ENCODE measurements around the gene NEK11.
A peak's percentile ranks its signal among the peaks of the same experiment; 100 is the strongest.

Gene NEK11

DNA sequence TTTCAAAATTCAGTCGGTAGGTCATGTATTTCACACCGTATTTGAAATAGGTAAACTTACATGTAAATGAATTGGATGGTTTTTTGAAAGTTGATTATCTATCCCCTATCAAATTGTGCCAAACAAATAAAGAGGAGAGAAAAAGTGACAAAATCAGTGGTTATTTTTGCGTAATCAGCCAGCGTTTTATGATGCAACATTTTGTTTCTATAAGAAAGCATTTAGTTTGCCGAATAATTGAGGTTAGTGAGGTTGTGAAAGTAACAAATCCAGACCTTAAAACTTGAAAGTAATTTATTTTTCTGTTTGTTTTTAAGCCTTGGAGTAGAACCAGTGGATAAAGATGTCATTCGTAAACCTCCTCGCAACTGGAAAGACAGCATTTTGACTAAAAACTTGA, 29.4 kb upstream of the NEK11 start:
- TF ChIP-seq, protein P1, sequence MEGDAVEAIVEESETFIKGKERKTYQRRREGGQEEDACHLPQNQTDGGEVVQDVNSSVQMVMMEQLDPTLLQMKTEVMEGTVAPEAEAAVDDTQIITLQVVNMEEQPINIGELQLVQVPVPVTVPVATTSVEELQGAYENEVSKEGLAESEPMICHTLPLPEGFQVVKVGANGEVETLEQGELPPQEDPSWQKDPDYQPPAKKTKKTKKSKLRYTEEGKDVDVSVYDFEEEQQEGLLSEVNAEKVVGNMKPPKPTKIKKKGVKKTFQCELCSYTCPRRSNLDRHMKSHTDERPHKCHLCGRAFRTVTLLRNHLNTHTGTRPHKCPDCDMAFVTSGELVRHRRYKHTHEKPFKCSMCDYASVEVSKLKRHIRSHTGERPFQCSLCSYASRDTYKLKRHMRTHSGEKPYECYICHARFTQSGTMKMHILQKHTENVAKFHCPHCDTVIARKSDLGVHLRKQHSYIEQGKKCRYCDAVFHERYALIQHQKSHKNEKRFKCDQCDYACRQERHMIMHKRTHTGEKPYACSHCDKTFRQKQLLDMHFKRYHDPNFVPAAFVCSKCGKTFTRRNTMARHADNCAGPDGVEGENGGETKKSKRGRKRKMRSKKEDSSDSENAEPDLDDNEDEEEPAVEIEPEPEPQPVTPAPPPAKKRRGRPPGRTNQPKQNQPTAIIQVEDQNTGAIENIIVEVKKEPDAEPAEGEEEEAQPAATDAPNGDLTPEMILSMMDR (conservative IDR thresholded peaks at IDR 0.05; ENCODE audit: control insufficient read depth, insufficient read depth, low read depth, low read length) = no peak
- DNase-seq (ENCODE audit: low read depth) = peak; percentile 45
- H3K4me3 ChIP-seq (ENCODE audit: control insufficient read depth, low read depth, low read length) = no peak overlapping the region

DNA sequence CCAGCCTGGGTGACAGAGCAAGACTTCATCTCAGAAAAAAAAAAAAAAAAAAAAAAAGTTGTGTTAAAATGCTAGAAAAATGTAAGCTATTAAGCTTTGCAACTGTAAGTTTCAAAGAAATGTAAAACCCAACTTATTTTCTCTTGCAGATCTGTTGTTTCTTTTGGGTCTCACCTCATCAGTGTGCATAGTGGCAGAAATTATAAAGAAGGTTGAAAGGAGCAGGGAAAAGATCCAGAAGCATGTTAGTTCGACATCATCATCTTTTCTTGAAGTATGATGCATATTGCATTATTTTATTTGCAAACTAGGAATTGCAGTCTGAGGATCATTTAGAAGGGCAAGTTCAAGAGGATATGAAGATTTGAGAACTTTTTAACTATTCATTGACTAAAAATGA, 25.6 kb upstream of the NEK11 start:
- DNase-seq (ENCODE audit: low read depth) = no peak
- no peak overlapping the region for H3K4me3 ChIP-seq (ENCODE audit: control insufficient read depth, low read depth, low read length)
- TF ChIP-seq, protein P1 (conservative IDR thresholded peaks at IDR 0.05; ENCODE audit: control insufficient read depth, insufficient read depth, low read depth, low read length) = no peak

DNA sequence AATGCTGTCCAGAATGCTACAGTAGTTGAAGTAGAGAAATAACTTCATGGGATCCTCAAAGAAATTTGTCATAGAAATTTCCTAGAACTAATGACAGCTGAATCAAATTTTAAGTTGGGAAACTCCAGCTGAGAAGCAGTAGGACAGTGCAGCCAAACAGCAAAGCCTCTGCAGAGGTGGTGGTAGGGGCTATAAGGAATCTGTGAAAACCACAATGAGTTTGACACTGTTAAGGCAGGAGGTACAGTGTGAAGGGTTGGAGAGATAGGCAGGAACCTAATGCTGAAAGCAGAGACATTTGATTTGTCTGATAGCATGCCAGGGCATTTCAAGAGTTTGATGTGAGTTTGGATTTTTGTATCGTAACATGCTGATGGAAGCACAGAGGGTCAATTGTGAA, 22.1 kb upstream of the NEK11 start:
- TF ChIP-seq, protein P1 (conservative IDR thresholded peaks at IDR 0.05; ENCODE audit: control insufficient read depth, insufficient read depth, low read depth, low read length) = no peak
- DNase-seq (ENCODE audit: low read depth) = no peak
- H3K4me3 ChIP-seq (ENCODE audit: control insufficient read depth, low read depth, low read length) = no peak overlapping the region

DNA sequence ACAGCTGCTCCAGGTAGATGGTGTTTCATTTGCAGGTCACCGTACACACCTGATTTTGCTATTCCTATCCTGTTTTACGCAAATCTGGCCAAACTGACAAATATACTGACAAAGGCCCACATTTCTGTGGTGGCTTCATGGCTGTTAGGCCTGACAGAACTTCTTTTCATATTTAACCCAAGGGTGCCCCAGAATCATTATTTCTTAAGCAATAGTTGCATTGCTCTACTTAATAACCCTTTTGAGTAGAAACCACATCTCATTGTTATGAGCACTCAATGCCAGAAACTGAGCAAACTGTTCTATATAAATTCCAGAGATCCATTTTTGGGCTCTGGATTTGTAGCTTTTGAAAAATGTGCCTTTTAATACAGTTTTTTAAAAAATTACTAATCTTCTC, 19.4 kb upstream of the NEK11 start:
- TF ChIP-seq, protein P1 (conservative IDR thresholded peaks at IDR 0.05; ENCODE audit: control insufficient read depth, insufficient read depth, low read depth, low read length) = no peak

DNA sequence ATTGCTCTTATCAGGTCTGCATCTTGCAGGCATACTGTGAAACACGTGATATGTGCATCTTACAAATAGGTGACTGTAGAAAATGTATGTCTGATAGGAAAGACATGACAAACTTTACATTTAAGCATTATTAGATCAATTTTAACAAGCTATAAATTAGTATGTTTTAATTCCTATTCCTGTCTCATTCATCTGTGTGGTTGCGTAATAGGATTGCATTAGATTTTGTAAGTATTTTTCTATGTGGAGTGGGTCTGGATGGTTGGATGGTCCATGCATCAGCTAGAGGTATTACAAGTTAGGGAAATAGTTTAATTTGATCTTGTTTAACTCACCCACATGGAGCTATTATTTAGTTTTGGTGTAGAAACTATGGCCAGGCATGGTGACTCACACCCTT, 18.9 kb upstream of the NEK11 start:
- peak; percentile 12 for DNase-seq (ENCODE audit: low read depth)
- TF ChIP-seq, protein P1 (conservative IDR thresholded peaks at IDR 0.05; ENCODE audit: control insufficient read depth, insufficient read depth, low read depth, low read length) = no peak
- no peak overlapping the region for H3K4me3 ChIP-seq (ENCODE audit: control insufficient read depth, low read depth, low read length)

More for the DNA sequence above, 19.4 kb upstream of the NEK11 start:
- no peak for DNase-seq (ENCODE audit: low read depth)
- no peak overlapping the region for H3K4me3 ChIP-seq (ENCODE audit: control insufficient read depth, low read depth, low read length)

DNA sequence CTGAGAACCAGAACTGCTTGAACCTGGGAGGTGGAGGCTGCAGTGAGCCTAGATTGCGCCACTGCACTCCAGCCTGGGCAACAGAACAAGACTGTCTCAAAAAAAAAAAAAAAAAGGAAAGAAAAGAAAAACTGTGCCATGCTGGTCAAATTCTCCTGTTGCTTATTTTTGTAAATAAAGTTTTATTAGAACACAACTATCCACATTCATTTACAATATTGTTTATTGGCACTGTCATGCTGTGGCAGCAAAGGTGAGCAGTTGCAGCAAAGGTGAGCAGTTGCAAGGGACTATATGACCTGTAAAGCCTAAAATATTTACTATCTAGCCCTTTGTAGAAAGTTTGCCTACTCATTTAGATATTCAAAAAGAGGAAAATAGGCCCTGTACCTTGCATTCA, 18.4 kb upstream of the NEK11 start:
- no peak for DNase-seq (ENCODE audit: low read depth)
- TF ChIP-seq, protein P1 (conservative IDR thresholded peaks at IDR 0.05; ENCODE audit: control insufficient read depth, insufficient read depth, low read depth, low read length) = no peak
- H3K4me3 ChIP-seq (ENCODE audit: control insufficient read depth, low read depth, low read length) = no peak overlapping the region

DNA sequence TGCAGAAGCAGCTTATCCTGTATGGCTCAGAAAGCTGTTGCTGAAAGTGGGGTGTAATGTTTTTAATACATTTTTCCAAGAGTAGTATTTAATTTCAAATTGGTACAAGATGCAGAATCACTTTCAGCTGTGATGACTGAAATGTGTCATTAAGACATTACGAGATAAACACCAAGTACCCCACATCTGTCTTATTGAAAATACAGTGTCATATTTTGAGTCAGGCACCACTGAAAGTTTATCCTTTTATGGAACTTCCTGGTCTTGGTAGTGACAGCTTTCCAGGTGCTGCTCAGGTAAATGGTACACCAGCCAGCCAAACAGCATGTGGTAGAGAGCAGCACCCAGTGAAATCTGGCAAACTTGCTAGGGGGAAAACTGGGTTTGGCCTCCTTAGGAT, 17.0 kb upstream of the NEK11 start:
- H3K4me3 ChIP-seq (ENCODE audit: control insufficient read depth, low read depth, low read length) = no peak overlapping the region
- DNase-seq (ENCODE audit: low read depth) = no peak

More for the DNA sequence above, 17.0 kb upstream of the NEK11 start:
- TF ChIP-seq, protein P1 (conservative IDR thresholded peaks at IDR 0.05; ENCODE audit: control insufficient read depth, insufficient read depth, low read depth, low read length) = no peak

All from fibroblast of mammary gland (primary cell).